Activated T-cell treated with anti-CD3 and anti-CD28 coated beads, Interleukin-2, amount 50 U/mL, for 48 hours (primary cell): Measurements from ENCODE around the gene WAPL.
"Not testable (repeated sequence)": the region's sequence is repeated elsewhere in the genome, so short reads cannot be mapped to it uniquely, and the experiment has no call there.

Source experiments
- DNase-seq, 2 experiments: peaks; one replicate each; pipeline ENCODE4 v3.0.0-alpha.2; 2020

WAPL gene

GRCh38 chr10:86409183-86409582, 112.4 kb downstream of the WAPL start:
- DNase-seq: no peak

GRCh38 chr10:86403183-86403797, 118.3 kb downstream of the WAPL start:
- no peak for DNase-seq

- no peak for DNase-seq
These were observed 119.2 kb downstream of the WAPL start for GRCh38 chr10:86402283-86402941.

- DNase-seq: peak; percentile 48 to 51
These were observed 119.9 kb downstream of the WAPL start for GRCh38 chr10:86401588-86402282.

- DNase-seq: peak; percentile 82 to 85
These were observed 120.6 kb downstream of the WAPL start for GRCh38 chr10:86400705-86401587.

GRCh38 chr10:86399879-86400704, 121.5 kb downstream of the WAPL start:
- peak; percentile 97 for DNase-seq

GRCh38 chr10:86399514-86399878, 122.1 kb downstream of the WAPL start:
- DNase-seq: no peak

GRCh38 chr10:86397120-86397519, 124.5 kb downstream of the WAPL start:
- no peak for DNase-seq

- no peak for DNase-seq
These were observed 127.6 kb downstream of the WAPL start for GRCh38 chr10:86393862-86394455.

- no peak for DNase-seq
These were observed 128.2 kb downstream of the WAPL start for GRCh38 chr10:86393362-86393761.

- DNase-seq: no peak
These were observed 128.9 kb downstream of the WAPL start for GRCh38 chr10:86392723-86393094.

- no peak for DNase-seq
These were observed 129.4 kb downstream of the WAPL start for GRCh38 chr10:86391986-86392722.

GRCh38 chr10:86391236-86391840, 130.3 kb downstream of the WAPL start:
- DNase-seq: no peak

GRCh38 chr10:86390337-86391120, 131.1 kb downstream of the WAPL start:
- no peak for DNase-seq

- peak; percentile 50 to 60 for DNase-seq
These were observed 132.0 kb downstream of the WAPL start for GRCh38 chr10:86389441-86390193.

- not testable (repeated sequence) for DNase-seq
These were observed 132.5 kb downstream of the WAPL start for GRCh38 chr10:86389109-86389440.

GRCh38 chr10:86388119-86388704, 133.4 kb downstream of the WAPL start:
- DNase-seq: no peak

GRCh38 chr10:86387178-86387794, 134.3 kb downstream of the WAPL start:
- DNase-seq: no peak
